HG02870 (cell line): ENCODE measurements around the gene PACRG.
"Not testable (repeated sequence)": the region's sequence is repeated elsewhere in the genome, so short reads cannot be mapped to it uniquely, and the experiment has no call there.

ENCODE experiments used
- ATAC-seq: cut with Tn5 transposase; IDR thresholded peaks from one replicate; pipeline ENCODE4 v1.9.1; 2021; ENCODE audit warnings: mild to moderate bottlenecking, moderate library complexity; ENCODE audit not compliant: unreplicated experiment

Gene PACRG

DNA sequence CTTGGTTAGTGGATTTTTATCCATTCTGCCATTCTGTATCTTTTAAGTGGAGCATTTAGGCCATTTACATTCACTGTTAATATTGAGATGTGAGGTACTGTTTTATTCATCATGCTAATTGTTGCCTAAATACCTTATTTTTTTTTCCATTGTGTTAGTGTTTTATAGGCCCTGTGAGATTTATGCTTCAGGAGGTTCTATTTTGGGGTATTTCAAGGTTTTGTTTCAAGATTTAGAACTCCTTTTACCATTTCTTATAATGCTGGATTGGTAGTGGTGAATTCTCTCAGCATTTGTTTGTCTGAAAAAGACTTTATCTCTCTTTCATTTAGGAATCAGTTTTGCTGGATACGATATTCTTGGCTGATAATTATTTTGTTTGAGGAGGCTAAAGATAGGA is 255.5 kb downstream of the PACRG start:
- not testable (repeated sequence) for ATAC-seq

DNA sequence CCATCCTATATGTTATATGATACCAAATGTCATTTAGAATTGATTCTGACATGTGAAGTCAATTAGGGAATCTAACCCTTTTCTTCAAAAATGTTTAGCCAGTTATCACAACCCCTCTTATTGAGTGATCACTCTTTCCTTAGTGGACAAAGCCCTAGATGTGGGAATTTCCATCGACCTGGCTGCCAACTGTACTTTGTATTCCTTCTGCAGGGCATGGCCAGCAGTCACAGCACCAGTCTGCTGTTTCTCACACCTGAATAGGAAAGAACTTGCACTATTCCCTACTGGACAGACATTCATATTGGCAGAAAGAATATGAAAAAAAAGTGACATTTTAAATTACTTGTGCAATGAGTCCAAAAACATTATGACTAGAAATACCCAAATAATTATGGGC is 271.0 kb downstream of the PACRG start:
- ATAC-seq = no peak

DNA sequence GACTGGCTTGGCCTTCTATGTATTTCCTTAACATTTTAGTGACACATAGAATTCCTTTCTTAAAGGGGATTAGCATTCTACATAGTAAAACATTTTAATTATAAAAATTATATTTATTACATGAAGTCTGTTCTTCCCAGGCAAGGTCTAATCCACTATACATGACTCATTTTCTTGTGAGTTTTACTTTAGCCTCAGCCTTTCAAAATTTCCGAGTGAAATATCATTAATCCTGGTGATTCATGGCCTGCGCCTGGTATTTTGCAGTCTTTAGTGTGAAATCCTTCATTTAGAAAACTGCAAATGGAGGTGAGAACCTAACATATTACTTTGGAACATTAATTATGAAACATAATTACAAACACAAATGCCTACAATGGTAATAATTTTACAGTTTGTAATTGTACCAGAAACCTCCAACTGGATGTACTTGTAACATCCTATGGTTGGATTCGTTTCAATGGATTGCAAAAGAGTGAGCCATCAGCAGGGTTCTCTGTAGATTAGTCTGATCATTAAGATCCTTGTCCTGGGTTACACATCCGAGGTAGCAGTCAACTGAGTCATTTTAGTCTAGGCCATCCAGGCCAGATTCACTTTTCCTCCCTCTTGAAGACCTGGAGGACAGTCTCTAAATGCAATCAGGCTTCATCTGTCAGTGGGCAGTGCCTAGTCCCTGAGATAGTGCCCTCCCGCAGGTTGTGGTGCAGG is 272.0 kb downstream of the PACRG start:
- no peak for ATAC-seq

DNA sequence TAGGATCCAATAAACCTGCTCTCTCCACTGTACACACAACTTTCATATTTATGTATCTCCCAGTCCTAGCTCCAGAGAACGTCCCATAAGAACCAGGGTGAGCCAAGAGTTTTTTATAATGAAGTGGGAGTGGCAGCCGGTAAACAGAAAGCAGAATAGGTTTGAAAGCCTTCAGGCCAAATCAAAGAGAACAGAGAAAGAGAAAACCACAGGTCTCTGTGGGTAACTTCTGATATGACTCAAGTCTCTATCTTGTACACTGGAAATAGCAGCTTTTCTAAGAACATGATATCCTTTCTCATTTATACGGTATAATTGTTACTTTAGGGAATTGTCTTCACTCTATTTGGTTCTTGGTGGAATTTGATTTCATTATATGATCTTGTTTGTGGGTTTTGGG is 273.6 kb downstream of the PACRG start:
- ATAC-seq = peak; percentile 97

DNA sequence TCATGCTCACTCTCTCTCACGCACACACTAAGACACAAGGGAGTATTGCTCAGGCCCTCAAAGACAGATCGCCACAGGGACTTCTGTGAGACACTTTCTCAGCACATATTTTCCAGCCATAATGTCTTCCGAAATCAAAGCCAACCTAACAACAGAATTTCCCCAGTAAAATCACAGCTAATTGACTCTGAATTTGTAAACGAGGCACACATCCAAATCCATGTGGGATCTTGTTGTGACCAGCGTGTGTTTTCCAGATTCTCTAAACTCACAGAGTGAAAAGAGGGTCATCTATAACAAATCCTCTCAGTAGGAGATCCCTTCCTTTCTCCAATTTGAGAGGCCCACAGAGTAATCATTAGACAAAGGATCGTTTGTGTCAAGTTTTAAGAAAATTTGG is 280.4 kb downstream of the PACRG start:
- ATAC-seq = no peak

DNA sequence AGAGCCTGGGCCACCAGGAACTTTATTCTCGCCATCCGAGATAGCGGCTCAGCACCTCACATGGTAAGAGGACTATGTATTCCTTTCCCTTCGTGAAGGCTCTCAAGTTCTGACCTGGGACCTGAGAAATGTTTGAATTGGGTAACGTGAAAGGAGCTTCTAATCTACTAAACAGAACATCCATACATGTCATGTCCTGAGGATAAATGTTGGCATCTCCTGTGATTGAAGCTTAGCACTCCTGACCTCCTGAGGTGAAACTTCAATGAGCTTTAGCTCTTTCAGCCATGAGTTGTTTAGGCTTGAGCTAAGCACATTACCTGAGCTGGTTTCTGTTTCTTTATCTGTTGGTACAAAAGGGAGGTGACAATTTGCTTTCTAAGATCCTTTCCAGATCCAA is 280.9 kb downstream of the PACRG start:
- no peak for ATAC-seq

DNA sequence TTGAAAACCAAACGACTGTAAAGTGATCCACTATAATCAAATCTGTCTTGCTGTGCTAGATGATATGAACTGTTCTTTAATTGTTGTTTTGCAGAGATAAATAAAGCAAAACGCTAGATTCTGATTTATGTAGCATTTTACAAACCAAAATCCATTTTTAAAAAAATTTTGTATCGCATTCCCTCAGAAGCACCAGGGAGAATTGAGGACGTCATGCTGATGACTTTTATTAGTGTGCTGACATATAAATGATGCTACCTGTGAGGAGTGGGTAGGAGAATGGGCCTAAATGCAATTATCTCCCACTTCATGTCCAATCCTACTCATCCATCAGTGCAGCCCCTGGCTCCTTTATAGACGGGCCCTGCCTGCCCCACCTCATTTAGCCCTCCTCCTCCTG is 282.4 kb downstream of the PACRG start:
- ATAC-seq = no peak

DNA sequence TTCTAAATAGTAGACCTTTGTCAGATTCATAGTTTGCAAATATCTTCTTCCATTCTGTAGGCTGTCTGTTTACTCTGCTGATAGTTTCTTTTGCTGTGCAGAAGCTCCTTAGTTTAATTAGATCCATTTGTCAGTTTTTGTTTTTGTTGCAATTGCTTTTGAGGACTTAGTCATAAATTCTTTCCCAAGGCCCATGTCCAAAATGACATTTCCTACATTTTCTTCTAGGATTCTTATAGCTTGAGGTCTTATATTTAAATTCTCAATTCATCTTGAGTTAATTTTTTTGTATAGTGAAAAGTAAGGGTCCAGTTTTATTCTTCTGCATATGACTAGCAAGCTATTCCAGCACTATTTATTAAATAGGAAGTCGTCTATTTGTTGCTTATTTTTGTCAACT is 287.0 kb downstream of the PACRG start:
- ATAC-seq = no peak

DNA sequence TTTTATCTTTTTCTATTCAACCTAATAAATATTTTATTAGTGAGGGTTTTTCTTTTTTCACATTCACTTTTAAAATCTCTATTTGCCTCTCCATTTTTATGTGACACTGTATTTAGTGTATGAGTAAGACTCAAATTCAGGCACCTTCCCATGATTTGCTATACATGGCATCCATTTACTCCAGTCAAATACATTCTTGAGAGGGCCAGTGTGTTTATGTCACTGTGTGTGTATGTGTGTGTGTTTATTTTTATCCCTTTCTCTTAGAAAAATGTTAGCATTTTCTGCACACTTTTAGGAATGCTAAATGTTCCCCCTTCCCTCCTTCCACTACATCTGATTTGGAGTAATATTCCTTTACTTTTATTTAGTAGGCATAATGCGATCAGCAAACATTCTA is 290.0 kb downstream of the PACRG start:
- no peak for ATAC-seq

DNA sequence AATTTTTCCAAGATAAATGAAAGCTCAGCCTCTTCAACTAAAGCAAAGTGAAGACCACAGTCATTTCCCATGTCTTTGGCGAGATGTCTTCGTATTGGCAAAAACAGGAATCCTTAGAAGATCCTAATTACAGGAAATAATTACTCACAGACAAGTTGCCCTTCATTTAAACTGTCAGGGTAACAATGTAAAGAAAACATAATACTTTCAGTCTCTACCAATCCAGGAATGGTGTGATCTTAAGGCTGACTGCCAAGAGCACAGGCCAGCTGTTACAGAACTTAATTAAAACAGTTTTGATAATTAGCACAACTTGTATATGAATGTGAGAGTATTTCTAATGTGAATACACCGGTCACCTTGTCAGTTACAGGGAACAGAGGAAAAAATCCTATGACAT is 292.2 kb downstream of the PACRG start:
- no peak for ATAC-seq

DNA sequence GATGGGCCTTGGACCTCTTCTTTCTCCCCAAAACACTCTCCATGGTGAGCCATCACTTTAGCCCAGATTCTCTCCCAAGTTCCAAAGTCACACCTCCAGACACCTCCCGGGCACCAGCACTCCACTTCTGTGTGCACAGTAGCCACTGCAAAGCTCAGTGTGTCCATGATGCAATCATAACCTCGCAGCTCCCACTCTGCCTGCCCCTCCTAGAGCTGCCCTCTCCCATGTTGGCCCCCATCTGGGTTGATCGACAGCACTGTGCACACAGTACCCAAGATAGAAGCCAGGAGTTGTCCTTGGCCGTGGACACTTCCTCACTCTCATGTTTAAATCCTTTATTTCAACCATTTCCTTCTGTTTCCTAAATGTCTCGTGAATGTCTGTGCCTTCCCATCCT is 293.3 kb downstream of the PACRG start:
- ATAC-seq = no peak

DNA sequence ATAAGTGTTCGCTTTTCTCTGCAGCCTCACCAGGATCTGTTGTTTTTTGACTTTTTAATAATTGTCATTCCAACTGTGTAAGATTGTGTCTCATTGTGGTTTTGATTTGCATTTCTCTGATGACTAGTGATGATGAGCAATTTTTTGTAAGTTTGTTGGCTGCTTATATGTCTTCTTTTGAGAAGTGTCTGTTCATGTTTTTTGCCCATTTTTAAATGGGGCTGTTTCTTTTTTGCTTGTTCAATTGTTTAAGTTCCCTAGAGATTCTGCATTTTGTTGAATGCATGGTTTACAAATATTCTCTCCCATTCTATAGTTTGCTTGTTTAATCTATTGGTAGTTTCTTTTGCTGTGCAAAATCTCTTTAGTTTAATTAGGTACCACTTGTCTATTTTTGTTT is 295.9 kb downstream of the PACRG start:
- ATAC-seq = no peak

DNA sequence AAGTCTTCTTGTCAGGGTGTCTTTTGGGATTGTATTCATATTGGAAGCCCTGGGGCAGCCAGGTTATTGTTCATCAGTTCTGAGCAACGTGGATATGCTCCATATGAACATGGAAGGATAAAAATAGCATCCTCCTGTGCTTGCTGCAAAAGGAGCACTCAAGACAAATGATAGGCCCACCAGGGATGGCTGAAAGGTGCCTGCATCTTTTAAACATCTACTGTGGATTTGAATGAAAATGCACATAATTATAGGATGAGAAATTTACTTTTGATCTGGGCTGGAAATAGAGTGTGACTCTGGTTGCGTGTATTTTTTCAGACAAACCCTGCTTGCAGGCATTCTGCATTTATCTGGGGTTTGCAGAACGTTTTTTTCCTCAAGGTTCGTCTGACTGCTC is 299.1 kb downstream of the PACRG start:
- no peak for ATAC-seq

DNA sequence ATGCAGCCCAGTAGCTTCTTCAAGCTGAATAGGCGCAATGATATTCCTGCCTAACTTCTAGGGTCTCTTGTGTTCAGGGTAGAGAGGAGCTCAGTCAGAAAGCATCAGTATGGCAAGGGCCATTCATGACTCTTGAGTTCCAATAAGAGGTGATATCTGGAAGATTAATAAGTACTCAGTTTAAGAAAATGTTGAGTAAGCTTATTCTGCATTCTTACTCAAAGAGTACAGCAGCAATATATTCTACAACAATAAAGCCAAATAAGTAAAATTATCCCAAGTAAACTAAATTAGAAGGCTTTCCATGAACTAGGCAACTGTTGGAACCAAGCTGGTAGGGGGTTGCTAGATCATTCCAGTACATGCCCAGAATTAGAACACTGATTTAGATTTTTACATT is 303.2 kb downstream of the PACRG start:
- no peak for ATAC-seq

DNA sequence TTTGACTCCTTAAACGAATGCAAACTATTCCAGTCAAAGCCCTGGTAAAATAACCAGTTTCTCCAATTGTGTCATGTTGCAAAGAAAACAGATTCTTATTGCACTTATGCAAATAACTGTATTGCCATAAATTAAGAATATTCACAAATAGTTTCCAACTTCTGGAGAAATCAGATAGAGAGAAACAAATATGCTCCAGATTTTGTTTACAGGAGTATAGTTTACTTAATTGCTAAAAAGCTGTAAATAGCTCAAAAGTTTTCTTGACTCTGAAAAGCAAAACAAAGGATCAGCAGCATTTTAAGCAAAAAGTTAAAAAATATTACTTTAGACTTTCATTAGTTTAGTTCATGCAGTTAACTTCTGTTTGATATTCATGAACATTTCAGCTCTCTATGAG is 304.2 kb downstream of the PACRG start:
- no peak for ATAC-seq

DNA sequence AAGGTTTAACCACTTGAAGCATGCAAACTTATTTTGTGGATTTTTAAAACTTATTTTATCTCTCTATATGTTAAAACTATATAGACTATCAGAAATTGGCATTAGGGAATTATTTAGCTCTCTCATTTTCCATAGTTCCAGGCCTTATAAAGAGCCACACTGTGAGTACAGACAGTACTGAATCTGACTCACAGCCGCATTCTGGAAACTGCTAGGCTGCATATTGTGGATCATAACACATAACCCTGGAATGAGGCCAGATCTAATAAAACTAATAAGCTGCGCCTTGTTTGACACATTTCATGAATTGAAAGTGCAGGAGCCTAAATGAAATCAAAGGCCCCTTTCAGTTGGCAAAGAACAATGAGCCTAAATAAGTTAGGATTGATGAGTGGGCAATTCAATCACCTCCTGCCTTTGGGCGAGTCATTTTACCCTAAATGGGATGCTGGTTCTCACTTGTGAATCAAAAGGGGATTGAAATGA is 308.4 kb downstream of the PACRG start:
- no peak for ATAC-seq

DNA sequence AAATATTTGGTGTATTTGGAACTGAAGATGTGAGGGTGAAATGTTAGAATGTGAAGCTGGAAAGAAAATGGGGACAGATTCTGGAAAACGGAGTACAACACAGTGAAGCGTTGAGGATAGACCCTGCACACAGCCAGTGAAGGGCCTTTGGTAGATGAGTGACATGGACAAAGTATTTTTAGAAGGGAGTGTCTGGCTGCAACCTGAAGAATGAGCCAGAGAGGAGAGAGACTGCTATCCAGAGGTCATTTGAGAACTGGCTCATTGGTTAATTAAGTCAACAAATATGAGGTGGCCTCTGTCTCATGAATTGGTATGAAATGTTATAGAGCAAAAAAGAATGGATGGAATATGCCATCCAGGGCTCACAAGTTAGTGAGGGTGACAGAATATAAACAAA is 310.5 kb downstream of the PACRG start:
- ATAC-seq = no peak

DNA sequence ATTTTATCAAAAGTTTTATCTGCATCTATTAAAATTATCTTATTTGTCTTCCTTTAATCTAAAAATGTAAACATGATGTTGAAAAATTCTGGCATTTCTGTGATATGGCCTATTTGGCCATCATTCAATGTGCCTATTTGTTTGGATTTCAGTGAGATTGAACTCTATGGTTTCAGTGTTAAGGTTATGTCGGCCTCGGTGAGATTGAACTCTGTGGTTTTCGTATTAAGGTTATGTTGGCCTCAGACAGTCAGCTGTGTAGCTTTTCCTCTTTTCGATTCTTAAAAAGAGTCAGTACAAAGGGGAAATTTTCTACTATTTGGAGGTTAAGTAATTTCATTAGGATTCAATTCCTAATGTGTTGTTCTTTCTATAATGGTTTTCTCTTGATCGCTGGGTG is 320.6 kb downstream of the PACRG start:
- ATAC-seq = no peak

DNA sequence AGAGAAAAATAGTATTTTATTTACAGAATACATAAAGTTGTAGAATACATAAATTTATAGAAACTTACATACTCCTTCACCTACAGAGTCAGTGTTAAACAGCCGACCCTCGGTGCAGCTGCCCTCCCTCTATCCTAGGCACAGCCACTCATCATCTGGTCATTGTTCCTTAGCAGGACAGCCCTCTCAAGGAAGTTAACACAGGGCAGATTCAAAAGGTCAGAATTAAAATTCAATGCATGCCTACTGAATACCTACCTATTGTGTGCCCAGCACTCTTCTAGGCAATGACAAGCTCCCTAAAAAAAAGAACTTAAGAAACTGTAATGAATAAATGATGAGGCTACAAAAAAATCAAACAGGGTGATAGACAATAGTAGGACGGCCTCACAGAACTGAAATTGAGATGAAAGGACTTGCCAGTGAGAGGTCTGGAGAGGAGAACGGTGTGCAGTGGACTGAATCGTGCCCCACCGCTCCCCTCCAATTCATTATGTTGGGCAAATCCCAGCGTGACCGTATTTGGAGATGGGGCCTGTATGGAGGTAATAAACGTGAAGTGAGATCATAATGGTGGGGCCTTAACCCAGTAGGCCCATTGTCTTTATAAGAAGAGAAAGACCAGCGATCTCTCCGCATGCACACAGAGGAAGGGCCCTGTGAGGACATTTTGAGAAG is 326.0 kb downstream of the PACRG start:
- no peak for ATAC-seq

DNA sequence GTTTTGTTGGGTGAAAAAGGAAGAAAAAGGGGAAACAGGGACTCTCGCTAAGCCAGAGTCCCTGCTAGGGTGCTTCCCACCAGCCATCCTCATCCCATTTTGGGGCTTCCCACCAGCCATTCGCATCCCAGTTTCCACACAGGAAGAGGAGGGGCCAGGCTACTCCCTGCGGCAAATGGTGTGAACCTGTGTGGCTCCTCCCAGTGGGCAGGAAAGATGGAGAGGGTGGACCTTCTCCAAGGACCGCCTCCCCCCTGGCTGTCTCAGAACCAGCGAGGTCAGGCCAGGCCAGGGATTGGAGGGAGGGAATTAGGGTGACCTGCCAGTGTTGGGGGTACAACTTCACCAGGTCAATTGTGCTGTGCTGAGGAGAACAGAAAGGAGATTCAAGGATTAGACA is 326.9 kb downstream of the PACRG start:
- no peak for ATAC-seq

DNA sequence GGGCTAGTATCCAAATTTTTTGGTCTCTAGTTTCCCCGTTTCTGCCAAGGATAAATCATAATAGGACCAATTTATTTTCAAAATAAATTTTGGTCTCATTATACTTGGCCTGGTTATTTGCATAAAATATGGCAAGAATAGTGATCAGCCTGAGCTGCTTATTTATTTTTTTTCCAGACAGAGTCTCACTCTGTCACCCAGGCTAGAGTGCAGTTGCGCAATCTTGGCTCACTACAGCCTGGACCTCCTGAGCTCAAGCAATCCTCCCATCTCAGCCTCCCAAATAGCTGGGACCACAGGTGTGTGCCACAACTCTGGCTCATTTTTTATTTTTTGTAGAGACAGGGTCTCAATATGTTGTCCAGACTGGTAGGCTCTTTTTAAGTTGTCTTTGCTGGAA is 329.5 kb downstream of the PACRG start:
- no peak for ATAC-seq

DNA sequence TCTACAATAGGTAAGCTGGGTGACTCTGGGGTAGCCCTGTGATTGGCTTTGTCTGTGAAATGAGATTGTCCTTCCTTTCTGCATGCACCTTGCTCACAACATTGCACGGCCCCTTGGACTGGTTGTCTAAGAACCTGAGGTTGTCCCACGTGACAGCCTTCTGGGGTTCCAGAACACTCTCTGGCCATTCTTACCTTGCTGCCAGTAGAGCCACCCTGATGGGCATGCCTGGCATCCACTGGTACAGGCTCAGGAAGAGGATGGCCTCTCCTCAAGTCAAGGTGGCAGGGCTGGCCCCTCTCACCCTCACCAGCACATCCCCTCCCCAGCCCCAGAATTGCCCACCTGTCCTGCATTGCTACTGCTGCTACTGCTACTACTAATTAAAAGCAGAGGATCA is 335.0 kb downstream of the PACRG start:
- ATAC-seq = no peak

DNA sequence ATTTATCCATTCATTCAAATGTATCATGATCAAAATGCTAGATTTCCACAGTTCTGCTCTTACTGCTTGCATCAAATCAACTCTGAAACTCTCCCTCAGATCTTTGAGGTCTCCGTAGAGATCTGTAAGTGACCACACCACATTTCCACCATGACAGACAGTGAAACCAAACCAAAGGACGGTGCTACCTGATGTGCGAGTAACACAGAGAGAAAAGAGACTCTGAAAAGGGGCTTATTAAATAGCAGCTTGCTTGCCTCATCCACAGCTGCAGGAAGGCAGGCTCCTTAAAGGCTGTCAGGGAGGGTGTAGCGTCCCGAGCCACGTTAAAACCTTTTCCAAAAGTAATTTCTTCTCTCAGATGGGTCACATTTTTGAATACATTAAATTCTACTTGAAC is 335.8 kb downstream of the PACRG start:
- no peak for ATAC-seq
